PC-3 (cell line): ENCODE data around the gene KRTAP10-7.

Experiments
- CTCF ChIP-seq: fragments of 300-600 bp; sonication (generic); conservative IDR thresholded peaks from 2 replicates; pipeline ENCODE4 v1.5.1; 2017; ENCODE audit warnings: antibody characterized with exemption, low read depth, mild to moderate bottlenecking, low read length
- EZH2 ChIP-seq: fragments of 300-600 bp; sonication (generic); IDR thresholded peaks from one replicate; pipeline ENCODE4 v1.6.1; 2017; ENCODE audit warnings: antibody characterized with exemption, mild to moderate bottlenecking, low read length; ENCODE audit not compliant: unreplicated experiment
- EZH2phosphoT487 ChIP-seq: fragments of 300-600 bp; sonication (generic); IDR thresholded peaks from 2 replicates; pipeline ENCODE4 v1.6.1; 2018; ENCODE audit warnings: mild to moderate bottlenecking, antibody characterized with exemption, low read length, borderline replicate concordance

DNA sequence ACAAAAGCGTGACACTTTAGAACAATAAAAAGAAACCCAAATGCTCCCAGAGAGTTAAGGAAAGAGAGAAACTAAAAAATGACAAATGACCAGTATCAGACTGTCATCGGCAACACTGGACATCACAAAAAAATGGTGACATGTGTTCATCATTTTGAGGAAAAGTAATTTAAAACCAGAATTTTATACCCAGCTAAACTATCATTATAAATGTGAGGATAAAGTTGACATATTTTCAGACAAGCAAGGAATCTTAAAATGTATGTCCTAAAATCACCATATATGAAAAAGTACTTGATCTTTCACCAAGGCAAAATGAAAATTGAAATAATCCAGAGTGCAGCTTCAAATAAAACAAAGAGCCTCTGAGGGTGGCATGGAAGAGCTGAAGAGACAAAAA is 44.5 kb downstream of the KRTAP10-7 start:
- TF ChIP-seq EZH2 (no peak), CTCF (no peak), EZH2phosphoT487 (no peak)
